DOHH2 (cell line): ENCODE results near the gene DMXL2.

ENCODE experiments used
- H3F3A ChIP-seq: fragments of 200-600 bp; sonication (generic), shearing (Covaris generic); 2 replicates; pipeline ENCODE4 v1.6.0; 2016; ENCODE audit warnings: antibody characterized with exemption, mild to moderate bottlenecking; ENCODE audit not compliant: control insufficient read depth, insufficient read depth
- H3K27ac ChIP-seq: fragments of 200-600 bp; sonication (generic); 2 replicates; pipeline ENCODE4 v1.5.1; 2014; ENCODE audit warnings: low read depth, mild to moderate bottlenecking, low read length, moderate library complexity
- H3K27me3 ChIP-seq: fragments of 200-600 bp; sonication (generic); 2 replicates; pipeline ENCODE4 v1.6.1; 2014; ENCODE audit warnings: mild to moderate bottlenecking, low read length, mixed read lengths; ENCODE audit not compliant: control insufficient read depth
- H3K36me3 ChIP-seq: fragments of 200-600 bp; sonication (generic); 2 replicates; pipeline ENCODE4 v1.6.1; 2014; ENCODE audit warnings: mild to moderate bottlenecking, low read length, moderate library complexity, mixed read lengths; ENCODE audit not compliant: control insufficient read depth
- H3K4me1 ChIP-seq: fragments of 200-600 bp; sonication (generic); 2 replicates; pipeline ENCODE4 v1.6.1; 2014; ENCODE audit warnings: mild to moderate bottlenecking, low read length, mixed read lengths; ENCODE audit not compliant: control insufficient read depth
- H3K4me2 ChIP-seq: fragments of 200-600 bp; sonication (generic); 2 replicates; pipeline ENCODE4 v1.6.0; 2014; ENCODE audit warnings: mild to moderate bottlenecking, low read length, moderate library complexity
- H3K4me3 ChIP-seq: fragments of 200-600 bp; sonication (generic); 2 replicates; pipeline ENCODE4 v1.5.1; 2014; ENCODE audit warnings: mild to moderate bottlenecking, low read length, mixed read lengths
- H3K79me2 ChIP-seq: fragments of 200-600 bp; sonication (generic); 2 replicates; pipeline ENCODE4 v1.6.1; 2014; ENCODE audit warnings: mild to moderate bottlenecking, low read length, mixed read lengths; ENCODE audit not compliant: control insufficient read depth
- H3K9me2 ChIP-seq: fragments of 200-600 bp; sonication (generic); replicated peaks from 2 replicates; pipeline ENCODE4 v1.6.1; 2014; ENCODE audit warnings: mild to moderate bottlenecking, low read length, mixed read lengths; ENCODE audit not compliant: control insufficient read depth
- H3K9me3 ChIP-seq: fragments of 200-600 bp; sonication (generic); 2 replicates; pipeline ENCODE4 v1.6.1; 2014; ENCODE audit warnings: antibody characterized with exemption, low read length, mixed read lengths; ENCODE audit not compliant: control insufficient read depth, insufficient read depth
- H4K20me1 ChIP-seq: fragments of 200-600 bp; sonication (generic); 2 replicates; pipeline ENCODE4 v1.6.0; 2014; ENCODE audit warnings: low read depth, mild to moderate bottlenecking, antibody characterized with exemption, low read length, moderate library complexity; ENCODE audit not compliant: control insufficient read depth, insufficient read depth
- CTCF ChIP-seq: fragments of 200-600 bp; sonication (generic); IDR thresholded peaks from one replicate; pipeline ENCODE4 v1.5.1; 2014; ENCODE audit warnings: antibody characterized with exemption, mild to moderate bottlenecking, low read depth, low read length; ENCODE audit not compliant: poor library complexity, severe bottlenecking
- EZH2phosphoT487 ChIP-seq: fragments of 200-600 bp; sonication (generic); IDR thresholded peaks from 2 replicates; pipeline ENCODE4 v1.6.1; 2017; ENCODE audit warnings: borderline replicate concordance, mild to moderate bottlenecking, antibody characterized with exemption, low read length, moderate library complexity, mixed read lengths

DMXL2 gene

GRCh38 chr15:51416129-51416528 lies 206.4 kb downstream of the DMXL2 start:
- H3K27me3 ChIP-seq, result no peaks in the 10 kb centered on the region
- no peak overlapping the region for H3K27ac ChIP-seq
- no peaks in the 10 kb centered on the region for H3K36me3 ChIP-seq
- H3K9me3 ChIP-seq, result no peaks in the 10 kb centered on the region
- TF ChIP-seq CTCF, result no peak
- no peak for TF ChIP-seq EZH2phosphoT487
- no peaks in the 10 kb centered on the region for H3K4me1 ChIP-seq
- H3K79me2 ChIP-seq, result no peaks in the 10 kb centered on the region
- H3F3A ChIP-seq, result no peaks in the 10 kb centered on the region
- H3K4me3 ChIP-seq, result no peak overlapping the region
- no peaks in the 10 kb centered on the region for H4K20me1 ChIP-seq
- H3K4me2 ChIP-seq, result no peak overlapping the region
- H3K9me2 ChIP-seq, result no peaks in the 10 kb centered on the region

- H3K79me2 ChIP-seq, result no peaks in the 10 kb centered on the region
- no peaks in the 10 kb centered on the region for H3F3A ChIP-seq
- no peak overlapping the region for H3K27ac ChIP-seq
- H3K9me3 ChIP-seq, result no peaks in the 10 kb centered on the region
- H3K9me2 ChIP-seq, result no peaks in the 10 kb centered on the region
- H3K4me2 ChIP-seq, result no peak overlapping the region
- no peaks in the 10 kb centered on the region for H3K27me3 ChIP-seq
- H3K4me3 ChIP-seq, result no peak overlapping the region
- no peaks in the 10 kb centered on the region for H4K20me1 ChIP-seq
- TF ChIP-seq EZH2phosphoT487 (no peak), CTCF (no peak)
- no peaks in the 10 kb centered on the region for H3K36me3 ChIP-seq
- no peaks in the 10 kb centered on the region for H3K4me1 ChIP-seq
Measured at GRCh38 chr15:51414256-51414860, 208.2 kb downstream of the DMXL2 start.

GRCh38 chr15:51405693-51406523 lies 216.7 kb downstream of the DMXL2 start:
- Histone ChIP-seq H3K79me2 (no peaks in the 10 kb centered on the region), H3K4me1 (no peaks in the 10 kb centered on the region)

More at GRCh38 chr15:51405693-51406523, 216.7 kb downstream of the DMXL2 start:
- Histone ChIP-seq H3K9me3 (no peaks in the 10 kb centered on the region), H4K20me1 (no peaks in the 10 kb centered on the region), H3K27ac (no peak overlapping the region), H3F3A (no peaks in the 10 kb centered on the region), H3K9me2 (no peaks in the 10 kb centered on the region), H3K36me3 (no peaks in the 10 kb centered on the region), H3K4me3 (no peak overlapping the region), H3K27me3 (peaks cover 17% of the 10 kb centered on the region), H3K4me2 (no peak overlapping the region)
- no peak for TF ChIP-seq EZH2phosphoT487
- no peak for TF ChIP-seq CTCF
